H9 (cell line): ENCODE results near the gene KIAA0513. TPM values are rescaled to one million over a fixed set of nuclear protein-coding genes. Genes with fewer than 3 reads are reported as not detected.
A peak's percentile ranks its signal among the peaks of the same experiment; 100 is the strongest.

Experiments used
- DNase-seq: peaks from one replicate; pipeline ENCODE4 v3.0.0-alpha.2; 2017
- H2AFZ ChIP-seq: one replicate; pipeline ENCODE4 v1.6.1; 2013; ENCODE audit warnings: mild to moderate bottlenecking, low read length, control low read depth, moderate library complexity
- H2AK5ac ChIP-seq: 2 replicates; pipeline ENCODE4 v1.6.1; 2013; ENCODE audit warnings: low read length, control low read depth, mixed read lengths; ENCODE audit not compliant: insufficient read length
- H2BK120ac ChIP-seq: one replicate; pipeline ENCODE4 v1.6.1; 2013; ENCODE audit warnings: low read depth, mild to moderate bottlenecking, low read length, control low read depth, inconsistent platforms; ENCODE audit not compliant: poor library complexity, severe bottlenecking
- H2BK12ac ChIP-seq: 2 replicates; pipeline ENCODE4 v1.6.1; 2013; ENCODE audit warnings: low read length, control low read depth, mixed read lengths, low read depth; ENCODE audit not compliant: insufficient read length
- H2BK15ac ChIP-seq: 2 replicates; pipeline ENCODE4 v1.6.1; 2013; ENCODE audit warnings: low read depth, low read length, control low read depth
- H2BK20ac ChIP-seq: one replicate; pipeline ENCODE4 v1.6.1; 2013; ENCODE audit warnings: low read depth, mild to moderate bottlenecking, low read length, control low read depth, inconsistent platforms; ENCODE audit not compliant: poor library complexity, severe bottlenecking
- H2BK5ac ChIP-seq: 2 replicates; pipeline ENCODE4 v1.6.1; 2013; ENCODE audit warnings: low read length, control low read depth, mixed read lengths; ENCODE audit not compliant: insufficient read length
- H3K14ac ChIP-seq: 2 replicates; pipeline ENCODE4 v1.6.1; 2013; ENCODE audit warnings: low read length, control low read depth; ENCODE audit not compliant: insufficient read depth
- H3K18ac ChIP-seq: 2 replicates; pipeline ENCODE4 v1.6.1; 2013; ENCODE audit warnings: low read depth, mild to moderate bottlenecking, mixed read lengths, low read length, control low read depth; ENCODE audit not compliant: insufficient read length
- H3K23ac ChIP-seq: 2 replicates; pipeline ENCODE4 v1.6.1; 2013; ENCODE audit warnings: low read length, control low read depth, mixed read lengths, low read depth; ENCODE audit not compliant: insufficient read length
- H3K23me2 ChIP-seq: 2 replicates; pipeline ENCODE4 v1.6.1; 2013; ENCODE audit warnings: low read depth, mild to moderate bottlenecking, mixed read lengths, low read length, control low read depth; ENCODE audit not compliant: insufficient read length, poor library complexity, severe bottlenecking
- H3K27ac ChIP-seq: 2 replicates; pipeline ENCODE4 v1.5.1; 2013; ENCODE audit warnings: low read length, control low read depth, mixed read lengths, low read depth; ENCODE audit not compliant: insufficient read length
- H3K27me3 ChIP-seq: 2 replicates; pipeline ENCODE4 v1.6.1; 2013; ENCODE audit warnings: low read length, control low read depth, inconsistent platforms; ENCODE audit not compliant: insufficient read depth
- H3K4ac ChIP-seq: 2 replicates; pipeline ENCODE4 v1.6.1; 2013; ENCODE audit warnings: low read depth, mild to moderate bottlenecking, control low read depth, inconsistent platforms, low read length, moderate library complexity
- H3K4me1 ChIP-seq: 2 replicates; pipeline ENCODE4 v1.6.1; 2013; ENCODE audit warnings: low read length, control low read depth, inconsistent platforms; ENCODE audit not compliant: insufficient read depth
- H3K4me2 ChIP-seq: 2 replicates; pipeline ENCODE4 v1.6.1; 2013; ENCODE audit warnings: low read length, control low read depth, mixed read lengths; ENCODE audit not compliant: insufficient read length, insufficient read depth
- H3K56ac ChIP-seq: 2 replicates; pipeline ENCODE4 v1.6.1; 2013; ENCODE audit warnings: low read depth, mild to moderate bottlenecking, mixed read lengths, low read length, control low read depth; ENCODE audit not compliant: insufficient read length
- H3K79me1 ChIP-seq: 2 replicates; pipeline ENCODE4 v1.6.1; 2013; ENCODE audit warnings: low read depth, mild to moderate bottlenecking, moderate library complexity, low read length, control low read depth, inconsistent platforms; ENCODE audit not compliant: insufficient read depth, poor library complexity, severe bottlenecking
- H3K79me2 ChIP-seq: 2 replicates; pipeline ENCODE4 v1.6.1; 2013; ENCODE audit warnings: low read length, control low read depth, inconsistent platforms; ENCODE audit not compliant: insufficient read depth
- H3K9ac ChIP-seq: 2 replicates; pipeline ENCODE4 v1.6.1; 2013; ENCODE audit warnings: low read length, control low read depth, mixed read lengths; ENCODE audit not compliant: insufficient read length; ENCODE audit errors: extremely low read depth
- H3K9me3 ChIP-seq: one replicate; pipeline ENCODE4 v1.6.1; 2013; ENCODE audit warnings: low read depth, low read length, inconsistent platforms; ENCODE audit not compliant: control insufficient read depth
- H3T11ph ChIP-seq: one replicate; pipeline ENCODE4 v1.6.1; 2013; ENCODE audit warnings: mild to moderate bottlenecking, low read length, control low read depth, inconsistent platforms
- H4K20me1 ChIP-seq: one replicate; pipeline ENCODE4 v1.6.1; 2013; ENCODE audit not compliant: control insufficient read depth, insufficient read length, insufficient read depth
- H4K5ac ChIP-seq: 2 replicates; pipeline ENCODE4 v1.6.1; 2013; ENCODE audit warnings: low read depth, mild to moderate bottlenecking, mixed read lengths, low read length, control low read depth; ENCODE audit not compliant: insufficient read length
- H4K8ac ChIP-seq: replicated peaks from 2 replicates; pipeline ENCODE4 v1.6.1; 2013; ENCODE audit warnings: low read length, control low read depth, mixed read lengths, low read depth; ENCODE audit not compliant: insufficient read length
- H4K91ac ChIP-seq: 2 replicates; pipeline ENCODE4 v1.6.1; 2013; ENCODE audit warnings: low read depth, mild to moderate bottlenecking, moderate library complexity, mixed read lengths, low read length, control low read depth; ENCODE audit not compliant: insufficient read length
- H3K27ac Mint-ChIP-seq, 3 experiments: 2 replicates in 2 of 3; 3 replicates in 1 of 3; pipeline ENCODE4 v1.8.0; 2020 to 2021; ENCODE audit warnings: mixed read lengths in 3 of 3, mild to moderate bottlenecking in 1 of 3, moderate library complexity in 1 of 3
- H3K27me3 Mint-ChIP-seq: 2 replicates; pipeline ENCODE4 v1.8.0; 2021; ENCODE audit warnings: low read depth, mild to moderate bottlenecking, moderate library complexity, mixed read lengths
- H3K36me3 Mint-ChIP-seq, 3 experiments: 2 replicates in 2 of 3; 3 replicates in 1 of 3; pipeline ENCODE4 v1.8.0; 2020 to 2021; ENCODE audit warnings: low read depth in 3 of 3, mixed read lengths in 3 of 3; ENCODE audit not compliant: insufficient read depth in 1 of 3
- H3K4me1 Mint-ChIP-seq, 2 experiments: 2 replicates each; pipeline ENCODE4 v1.8.0; 2020; ENCODE audit warnings: mixed read lengths in 2 of 2
- H3K4me3 Mint-ChIP-seq, 2 experiments: 2 replicates in 1 of 2; 3 replicates in 1 of 2; pipeline ENCODE4 v1.8.0; 2020 to 2021; ENCODE audit warnings: mild to moderate bottlenecking in 2 of 2, mixed read lengths in 2 of 2, moderate library complexity in 1 of 2
- H3K9me3 Mint-ChIP-seq, 2 experiments: 2 replicates in 1 of 2; 3 replicates in 1 of 2; pipeline ENCODE4 v1.8.0; 2020; ENCODE audit warnings: mild to moderate bottlenecking in 2 of 2, mixed read lengths in 2 of 2, moderate library complexity in 1 of 2
- WGBS: extraction: QIAGEN DNeasy Blood & Tissue Kit; methylation state at CpG from one replicate; pipeline ENCODE4 v1.1.7; 2013; ENCODE audit warnings: missing lambda C conversion rate, low lambda C conversion rate, mixed read lengths; ENCODE audit not compliant: insufficient read length; ENCODE audit errors: extremely low coverage; 5-methylcytosine and 5-hydroxymethylcytosine counted together
- total RNA-seq: library from RNA; stranded (reverse); gene quantifications from 2 replicates; pipeline ENCODE4 v1.2.1, GENCODE V29; 2021
- TF ChIP-seq, protein P1 (sequence below): fragments of 200-600 bp; sonication (generic); conservative IDR thresholded peaks from 3 replicates; pipeline ENCODE4 v1.8.0; 2021; ENCODE audit warnings: antibody characterized with exemption, mild to moderate bottlenecking

The KIAA0513 gene
- total RNA-seq, 1 experiment from 2014 or later: 4.7 TPM

DNA sequence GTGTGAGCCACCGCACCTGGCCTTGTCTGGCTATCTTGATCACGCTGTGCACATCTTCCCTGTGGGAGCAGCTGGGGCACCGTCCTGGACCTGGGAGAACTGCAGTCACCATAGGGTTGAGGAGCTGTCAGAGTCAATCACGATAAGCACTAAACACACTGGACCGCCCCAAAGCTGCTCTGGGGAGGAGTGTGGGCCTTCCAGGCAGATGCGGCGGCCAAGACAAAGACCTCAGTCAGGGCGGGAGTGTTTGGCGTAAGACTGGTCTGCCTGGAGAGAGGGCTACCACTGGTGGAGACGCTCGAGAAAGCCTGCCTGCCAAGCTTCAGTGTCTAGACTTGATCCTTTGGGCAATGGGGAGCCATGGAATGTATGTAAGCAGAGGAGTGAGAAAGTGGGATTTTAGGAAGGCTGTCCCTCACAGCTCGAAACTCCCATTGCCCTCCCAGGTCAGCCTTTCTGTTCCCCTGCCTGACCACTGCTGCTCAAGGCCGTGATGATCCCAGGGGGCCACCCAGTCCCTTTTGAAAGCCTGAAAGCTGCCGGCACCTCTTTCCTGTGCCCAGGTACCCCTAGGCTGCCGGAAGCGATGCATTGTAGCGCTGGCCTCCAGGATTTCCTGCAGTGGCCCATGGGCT is 114.0 kb downstream of the KIAA0513 start:
- Histone ChIP-seq H3K27ac (no peak overlapping the region), H3K79me2 (no peaks in the 10 kb centered on the region), H3K56ac (no peak overlapping the region), H2BK15ac (no peak overlapping the region), H3K23ac (no peak overlapping the region), H3K4me1 (no peaks in the 10 kb centered on the region), H2BK12ac (no peak overlapping the region), H3K79me1 (no peaks in the 10 kb centered on the region), H3K18ac (peak overlapping the region; percentile 46), H2AFZ (no peak overlapping the region), H2BK20ac (no peak overlapping the region), H2BK120ac (no peak overlapping the region), H4K20me1 (no peaks in the 10 kb centered on the region), H4K91ac (no peak overlapping the region), H4K5ac (no peak overlapping the region), H3K9ac (no peak overlapping the region), H3T11ph (no peak overlapping the region), H4K8ac (no peak overlapping the region), H3K9me3 (no peaks in the 10 kb centered on the region), H3K14ac (no peak overlapping the region; the same call in 1 of the 2 replicates), H3K27me3 (no peaks in the 10 kb centered on the region), H2AK5ac (no peak overlapping the region), H3K4ac (no peak overlapping the region), H2BK5ac (no peak overlapping the region), H3K23me2 (no peaks in the 10 kb centered on the region), H3K4me2 (no peak overlapping the region)
- H3K27ac Mint-ChIP-seq: peak overlapping the region in 1 of 3 experiments; percentile 3; a peak in 1 of 7 replicates
- TF ChIP-seq, protein P1, sequence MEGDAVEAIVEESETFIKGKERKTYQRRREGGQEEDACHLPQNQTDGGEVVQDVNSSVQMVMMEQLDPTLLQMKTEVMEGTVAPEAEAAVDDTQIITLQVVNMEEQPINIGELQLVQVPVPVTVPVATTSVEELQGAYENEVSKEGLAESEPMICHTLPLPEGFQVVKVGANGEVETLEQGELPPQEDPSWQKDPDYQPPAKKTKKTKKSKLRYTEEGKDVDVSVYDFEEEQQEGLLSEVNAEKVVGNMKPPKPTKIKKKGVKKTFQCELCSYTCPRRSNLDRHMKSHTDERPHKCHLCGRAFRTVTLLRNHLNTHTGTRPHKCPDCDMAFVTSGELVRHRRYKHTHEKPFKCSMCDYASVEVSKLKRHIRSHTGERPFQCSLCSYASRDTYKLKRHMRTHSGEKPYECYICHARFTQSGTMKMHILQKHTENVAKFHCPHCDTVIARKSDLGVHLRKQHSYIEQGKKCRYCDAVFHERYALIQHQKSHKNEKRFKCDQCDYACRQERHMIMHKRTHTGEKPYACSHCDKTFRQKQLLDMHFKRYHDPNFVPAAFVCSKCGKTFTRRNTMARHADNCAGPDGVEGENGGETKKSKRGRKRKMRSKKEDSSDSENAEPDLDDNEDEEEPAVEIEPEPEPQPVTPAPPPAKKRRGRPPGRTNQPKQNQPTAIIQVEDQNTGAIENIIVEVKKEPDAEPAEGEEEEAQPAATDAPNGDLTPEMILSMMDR: no peak
- peaks cover 5 to 17% of the 10 kb centered on the region in 2 experiments for H3K4me1 Mint-ChIP-seq
- no peak overlapping the region for H3K4me3 Mint-ChIP-seq
- peaks cover 0 to 2% of the 10 kb centered on the region in 2 experiments; a peak in 2 of 5 replicates for H3K9me3 Mint-ChIP-seq
- H3K36me3 Mint-ChIP-seq: no peaks in the 10 kb centered on the region; a peak in 1 of 7 replicates
- no CpG with 5 or more reads among the region's 17 CpGs for WGBS
- H3K27me3 Mint-ChIP-seq: peaks cover 19% of the 10 kb centered on the region
- no peak for DNase-seq
